ENCODE results near the gene ZNF304. TPM values are rescaled to one million over a fixed set of nuclear protein-coding genes. Genes with fewer than 3 reads are reported as not detected.

Gene ZNF304
- total RNA-seq, 1 experiment from 2014 or later: 8.1 TPM

- H2AFZ ChIP-seq (ENCODE audit: low read length): no peak overlapping the region
- H3K4me1 ChIP-seq (ENCODE audit: insufficient read depth, low read length): no peaks in the 10 kb centered on the region
- no peak for TF ChIP-seq CTCF (conservative IDR thresholded peaks at IDR 0.05; ENCODE audit: low read depth, low read length)
- TF ChIP-seq EZH2 (IDR thresholded peaks at IDR 0.05; ENCODE audit: low read length, unreplicated experiment): no peak
- no peak for TF ChIP-seq EZH2phosphoT487 (IDR thresholded peaks at IDR 0.05; ENCODE audit: borderline replicate concordance, low read length)
- H3K9ac ChIP-seq (ENCODE audit: low read length): no peak overlapping the region
- H3K4me3 ChIP-seq (ENCODE audit: low read length): no peak overlapping the region
- H3K9me2 ChIP-seq (replicated peaks; ENCODE audit: low read length): no peaks in the 10 kb centered on the region
- CTCF ChIA-PET: no interaction called here
- no peak for DNase-seq
- peaks cover 7% of the 10 kb centered on the region for H3K79me2 ChIP-seq (ENCODE audit: low read length)
- ATAC-seq: no peak
- no peaks in the 10 kb centered on the region for H3F3A ChIP-seq (ENCODE audit: low read length, unreplicated experiment)
- intact Hi-C loops (cut with micrococcal nuclease): no loop called here
- H3K4me2 ChIP-seq (ENCODE audit: low read length): no peak overlapping the region
- TSS peak; percentile 1 for BruUV-seq (replicated peaks)
- no peaks in the 10 kb centered on the region for H4K20me1 ChIP-seq (ENCODE audit: low read length)
- POLR2A ChIA-PET (ENCODE audit: unreplicated experiment): no interaction called here
- H3K9me3 ChIP-seq (ENCODE audit: low read length): no peaks in the 10 kb centered on the region
- H3K27me3 ChIP-seq (ENCODE audit: low read length): no peaks in the 10 kb centered on the region
- H3K27ac ChIP-seq (ENCODE audit: low read length): no peak overlapping the region
- peaks cover 53% of the 10 kb centered on the region for H3K36me3 ChIP-seq (ENCODE audit: low read depth, low read length)
Observed at GRCh38 chr19:57327993-57328392, 23.1 kb upstream of the ZNF304 start.

GRCh38 chr19:57334191-57334590 lies 16.9 kb upstream of the ZNF304 start:
- H3F3A ChIP-seq (ENCODE audit: low read length, unreplicated experiment): no peaks in the 10 kb centered on the region
- no peak overlapping the region for H3K4me2 ChIP-seq (ENCODE audit: low read length)
- H2AFZ ChIP-seq (ENCODE audit: low read length): no peak overlapping the region
- no peaks in the 10 kb centered on the region for H3K4me1 ChIP-seq (ENCODE audit: insufficient read depth, low read length)
- no peaks in the 10 kb centered on the region for H3K9me2 ChIP-seq (replicated peaks; ENCODE audit: low read length)
- H3K27me3 ChIP-seq (ENCODE audit: low read length): no peaks in the 10 kb centered on the region
- ATAC-seq (no peak), DNase-seq (no peak)
- H3K9ac ChIP-seq (ENCODE audit: low read length): no peak overlapping the region
- no peaks in the 10 kb centered on the region for H4K20me1 ChIP-seq (ENCODE audit: low read length)
- TF ChIP-seq EZH2 (IDR thresholded peaks at IDR 0.05; ENCODE audit: low read length, unreplicated experiment) (no peak), CTCF (conservative IDR thresholded peaks at IDR 0.05; ENCODE audit: low read depth, low read length) (no peak), EZH2phosphoT487 (IDR thresholded peaks at IDR 0.05; ENCODE audit: borderline replicate concordance, low read length) (no peak)
- H3K79me2 ChIP-seq (ENCODE audit: low read length): no peaks in the 10 kb centered on the region
- no peaks in the 10 kb centered on the region for H3K9me3 ChIP-seq (ENCODE audit: low read length)
- no peak overlapping the region for H3K4me3 ChIP-seq (ENCODE audit: low read length)
- POLR2A ChIA-PET (ENCODE audit: unreplicated experiment): no interaction called here
- H3K27ac ChIP-seq (ENCODE audit: low read length): no peak overlapping the region
- BruUV-seq (replicated peaks): no TSS peak
- intact Hi-C loops (cut with micrococcal nuclease): no loop called here
- CTCF ChIA-PET: no interaction called here
- peaks cover 1% of the 10 kb centered on the region for H3K36me3 ChIP-seq (ENCODE audit: low read depth, low read length)

GRCh38 chr19:57338877-57339276 lies 12.2 kb upstream of the ZNF304 start:
- no peak for ATAC-seq
- Histone ChIP-seq H3F3A (ENCODE audit: low read length, unreplicated experiment) (no peaks in the 10 kb centered on the region), H3K4me1 (ENCODE audit: insufficient read depth, low read length) (no peaks in the 10 kb centered on the region), H3K4me2 (ENCODE audit: low read length) (no peak overlapping the region), H4K20me1 (ENCODE audit: low read length) (no peaks in the 10 kb centered on the region), H3K79me2 (ENCODE audit: low read length) (no peaks in the 10 kb centered on the region), H3K9ac (ENCODE audit: low read length) (no peak overlapping the region), H3K9me3 (ENCODE audit: low read length) (no peaks in the 10 kb centered on the region), H3K27ac (ENCODE audit: low read length) (no peak overlapping the region), H3K36me3 (ENCODE audit: low read depth, low read length) (no peaks in the 10 kb centered on the region), H2AFZ (ENCODE audit: low read length) (no peak overlapping the region), H3K27me3 (ENCODE audit: low read length) (no peaks in the 10 kb centered on the region), H3K4me3 (ENCODE audit: low read length) (no peak overlapping the region), H3K9me2 (replicated peaks; ENCODE audit: low read length) (no peaks in the 10 kb centered on the region)
- CTCF ChIA-PET: no interaction called here
- POLR2A ChIA-PET (ENCODE audit: unreplicated experiment): no interaction called here
- intact Hi-C loops (cut with micrococcal nuclease): no loop called here
- DNase-seq: no peak
- BruUV-seq (replicated peaks): no TSS peak
- TF ChIP-seq CTCF (conservative IDR thresholded peaks at IDR 0.05; ENCODE audit: low read depth, low read length) (no peak), EZH2 (IDR thresholded peaks at IDR 0.05; ENCODE audit: low read length, unreplicated experiment) (no peak), EZH2phosphoT487 (IDR thresholded peaks at IDR 0.05; ENCODE audit: borderline replicate concordance, low read length) (no peak)

Measured in PC-3 (cell line).